Psoas muscle (tissue), 8 donors: Measurements from ENCODE around the gene CETP. TPM values are rescaled to one million over a fixed set of nuclear protein-coding genes. Genes with fewer than 3 reads are reported as not detected.
A peak's percentile ranks its signal among the peaks of the same experiment; 100 is the strongest.

Experiments
- ATAC-seq, 4 donors: fragments of 200-7000 bp; cut with Tn5 transposase; one replicate each; pipeline ENCODE4 v1.9.1; 2020; ENCODE audit warnings: moderate library complexity in 3 of 4, mild to moderate bottlenecking in 2 of 4
- DNase-seq, 2 donors: peaks; one replicate each; pipeline ENCODE4 v3.0.0-alpha.2; 2020
- H3K27ac ChIP-seq: fragments of 200-600 bp; one replicate; pipeline ENCODE4 v1.8.0; 2022
- H3K27me3 ChIP-seq, 3 donors: fragments of 200-600 bp in 1 of 3; one replicate each; pipeline versions ENCODE4 v1.6.1 to v1.8.0; 2013 to 2022; ENCODE audit warnings: low read length in 2 of 3, mild to moderate bottlenecking in 2 of 3, moderate library complexity in 1 of 3; ENCODE audit not compliant: insufficient read depth in 3 of 3
- H3K36me3 ChIP-seq, 2 donors: fragments of 200-600 bp in 1 of 2; one replicate each; pipeline versions ENCODE4 v1.6.1 to v1.8.0; 2013 to 2022; ENCODE audit warnings: low read depth in 1 of 2, mild to moderate bottlenecking in 1 of 2, moderate library complexity in 1 of 2; ENCODE audit not compliant: insufficient read depth in 1 of 2
- H3K4me1 ChIP-seq: fragments of 200-600 bp; one replicate; pipeline ENCODE4 v1.8.0; 2022
- H3K4me3 ChIP-seq: fragments of 200-600 bp; one replicate; pipeline ENCODE4 v1.8.0; 2022; ENCODE audit warnings: mild to moderate bottlenecking
- H3K9me3 ChIP-seq: fragments of 200-600 bp; one replicate; pipeline ENCODE4 v1.8.0; 2022
- WGBS, 3 donors: extraction: QIAGEN DNeasy Blood & Tissue Kit; methylation state at CpG; one replicate each; pipeline versions ENCODE4 v1.1.6 to v1.1.7; 2013; 5-methylcytosine and 5-hydroxymethylcytosine counted together
- intact Hi-C, 2 donors: fragments of 100-400 bp; cut with DNase I; formaldehyde crosslinking; loops; one replicate each; pipeline versions ENCODE4 v1.11.0 to v1.14.2; 2022
- polyA plus RNA-seq, 3 donors: library from polyadenylated mRNA; stranded (reverse); fragments of 200-250 nt; gene quantifications; one replicate each; pipeline ENCODE4 v1.2.3, GENCODE V29; 2013
- total RNA-seq, 4 donors: library from RNA; stranded (reverse); fragmentation: NEBNext Ultra II Directional in 2 of 4; extraction: Animal tissue kit (Norgen Biotek cat#: 25700) in 2 of 4; gene quantifications; one replicate each; pipeline versions ENCODE4 v1.2.1 to v1.2.4, GENCODE V29; 2021 to 2023
- TF ChIP-seq, protein P1 (sequence below): fragments of 200-600 bp; IDR thresholded peaks from one replicate; pipeline ENCODE4 v1.8.0; 2022; ENCODE audit warnings: antibody characterized with exemption
- donor health status: healthy with polysubstance abuse.
- donor health status: DM: no; HTN: no; CAD: no; lungs with moderate emphysema.
- donor health status: Bipolar disorder and iron deficiency.
- donor health status: healthy.
- donor health status: DM: yes; HTN: yes; CAD: no.
- donor health status: DM: no; HTN: no; CAD: no.
- donor health status: DM: no; HTN: no; CAD: no.
- donor health status: DM: yes; HTN: yes; CAD: no.

CETP gene
- total and polyA plus RNA-seq, 7 donors: 0.05 to 0.67 (median 0.17) TPM; not detected in 2

DNA sequence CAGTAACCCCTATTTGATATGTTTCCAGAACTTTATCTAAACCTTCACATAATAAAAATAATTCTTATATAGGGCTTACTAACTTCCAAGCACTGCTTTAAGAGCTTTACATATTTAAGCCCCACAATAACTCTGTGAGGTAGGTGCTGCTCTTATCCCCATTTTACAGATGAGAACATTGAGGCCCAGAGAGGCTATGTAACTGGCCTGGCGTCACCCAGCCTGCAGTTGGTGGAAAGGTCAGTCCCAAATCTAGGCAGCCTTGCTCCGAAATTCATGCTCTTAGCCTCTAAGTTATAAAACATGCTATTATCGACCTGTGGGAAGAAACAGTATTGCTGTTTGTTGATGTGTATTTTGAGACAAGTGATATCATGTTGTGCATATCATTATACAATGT lies 36.6 kb downstream of the CETP start:
- intact Hi-C loops: no loop called here
- H3K36me3 ChIP-seq: no peaks in the 10 kb centered on the region

GRCh38 chr16:56998861-56999260 lies 37.1 kb downstream of the CETP start:
- DNase-seq: no peak
- no peaks in the 10 kb centered on the region for H3K36me3 ChIP-seq
- no peak overlapping the region for H3K4me3 ChIP-seq
- intact Hi-C loops: no loop called here
- 74 to 75% (median 75%) methylated on average over 6 of the region's 6 CpGs for WGBS, 3 donors
- no peaks in the 10 kb centered on the region for H3K4me1 ChIP-seq
- peak overlapping the region; percentile 62 for H3K27ac ChIP-seq
- ATAC-seq: no peak
- TF ChIP-seq, protein P1, sequence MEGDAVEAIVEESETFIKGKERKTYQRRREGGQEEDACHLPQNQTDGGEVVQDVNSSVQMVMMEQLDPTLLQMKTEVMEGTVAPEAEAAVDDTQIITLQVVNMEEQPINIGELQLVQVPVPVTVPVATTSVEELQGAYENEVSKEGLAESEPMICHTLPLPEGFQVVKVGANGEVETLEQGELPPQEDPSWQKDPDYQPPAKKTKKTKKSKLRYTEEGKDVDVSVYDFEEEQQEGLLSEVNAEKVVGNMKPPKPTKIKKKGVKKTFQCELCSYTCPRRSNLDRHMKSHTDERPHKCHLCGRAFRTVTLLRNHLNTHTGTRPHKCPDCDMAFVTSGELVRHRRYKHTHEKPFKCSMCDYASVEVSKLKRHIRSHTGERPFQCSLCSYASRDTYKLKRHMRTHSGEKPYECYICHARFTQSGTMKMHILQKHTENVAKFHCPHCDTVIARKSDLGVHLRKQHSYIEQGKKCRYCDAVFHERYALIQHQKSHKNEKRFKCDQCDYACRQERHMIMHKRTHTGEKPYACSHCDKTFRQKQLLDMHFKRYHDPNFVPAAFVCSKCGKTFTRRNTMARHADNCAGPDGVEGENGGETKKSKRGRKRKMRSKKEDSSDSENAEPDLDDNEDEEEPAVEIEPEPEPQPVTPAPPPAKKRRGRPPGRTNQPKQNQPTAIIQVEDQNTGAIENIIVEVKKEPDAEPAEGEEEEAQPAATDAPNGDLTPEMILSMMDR: no peak
- H3K27me3 ChIP-seq: no peaks in the 10 kb centered on the region
- H3K9me3 ChIP-seq: no peaks in the 10 kb centered on the region

More for the DNA sequence above, 36.6 kb downstream of the CETP start:
- H3K27me3 ChIP-seq: no peaks in the 10 kb centered on the region
- no peak overlapping the region for H3K4me3 ChIP-seq
- H3K4me1 ChIP-seq: no peaks in the 10 kb centered on the region
- H3K9me3 ChIP-seq: no peaks in the 10 kb centered on the region
- H3K27ac ChIP-seq: no peak overlapping the region
- 92 to 99% (median 93%) methylated on average over 3 of the region's 3 CpGs for WGBS, 3 donors
- no peak for DNase-seq
- TF ChIP-seq, protein P1: no peak
- no peak for ATAC-seq

DNA sequence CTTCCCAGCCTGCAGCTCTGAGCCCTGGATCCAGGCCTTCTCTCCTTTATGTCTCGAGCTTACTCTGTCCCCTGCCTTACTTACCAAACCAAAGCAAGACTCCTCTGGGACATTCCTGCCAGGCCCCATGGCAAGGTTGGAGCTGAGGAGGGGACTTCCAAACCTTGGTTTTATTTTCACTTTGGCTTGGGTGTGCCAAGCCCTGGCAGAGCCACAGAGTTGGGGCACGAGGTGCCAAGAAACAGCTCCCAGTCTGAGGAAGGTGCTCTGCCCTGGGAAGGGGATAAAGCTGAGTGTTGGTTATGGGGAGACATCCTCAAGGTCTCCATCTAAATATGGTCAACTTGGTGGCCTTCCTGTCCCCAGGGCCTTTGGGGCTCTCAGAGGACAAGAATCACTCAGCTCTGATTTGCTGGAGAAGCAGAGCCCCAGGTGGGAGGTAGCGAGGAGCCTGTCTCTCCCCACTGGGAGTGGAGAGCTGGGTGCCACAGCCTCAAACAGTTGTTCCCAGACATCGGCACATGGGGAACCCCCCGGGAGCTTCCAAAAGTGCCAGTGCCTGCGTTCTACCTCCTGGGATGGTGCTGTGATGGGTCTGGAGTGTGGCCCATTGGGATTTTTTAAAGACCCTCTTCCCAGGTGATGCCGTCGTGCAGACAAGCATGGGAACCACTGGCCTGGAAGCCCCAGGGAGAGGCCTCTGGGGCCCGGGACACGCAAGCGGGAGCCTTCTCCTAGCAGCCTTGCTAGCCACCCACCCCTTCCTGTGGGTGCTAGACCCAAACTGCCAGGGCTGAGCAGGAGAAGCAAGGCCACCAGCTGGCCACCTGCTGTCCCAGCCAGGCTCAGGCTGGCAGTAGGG lies 37.9 kb downstream of the CETP start:
- no peak for ATAC-seq
- 68 to 76% (median 72%) methylated on average over 11 of the region's 11 CpGs for WGBS, 3 donors
- intact Hi-C loops: no loop called here
- Histone ChIP-seq H3K4me3 (no peak overlapping the region), H3K9me3 (no peaks in the 10 kb centered on the region), H3K36me3 (no peaks in the 10 kb centered on the region), H3K27ac (peak overlapping the region; percentile 62), H3K27me3 (no peaks in the 10 kb centered on the region), H3K4me1 (no peaks in the 10 kb centered on the region)
- TF ChIP-seq, protein P1: no peak
- no peak for DNase-seq

DNA sequence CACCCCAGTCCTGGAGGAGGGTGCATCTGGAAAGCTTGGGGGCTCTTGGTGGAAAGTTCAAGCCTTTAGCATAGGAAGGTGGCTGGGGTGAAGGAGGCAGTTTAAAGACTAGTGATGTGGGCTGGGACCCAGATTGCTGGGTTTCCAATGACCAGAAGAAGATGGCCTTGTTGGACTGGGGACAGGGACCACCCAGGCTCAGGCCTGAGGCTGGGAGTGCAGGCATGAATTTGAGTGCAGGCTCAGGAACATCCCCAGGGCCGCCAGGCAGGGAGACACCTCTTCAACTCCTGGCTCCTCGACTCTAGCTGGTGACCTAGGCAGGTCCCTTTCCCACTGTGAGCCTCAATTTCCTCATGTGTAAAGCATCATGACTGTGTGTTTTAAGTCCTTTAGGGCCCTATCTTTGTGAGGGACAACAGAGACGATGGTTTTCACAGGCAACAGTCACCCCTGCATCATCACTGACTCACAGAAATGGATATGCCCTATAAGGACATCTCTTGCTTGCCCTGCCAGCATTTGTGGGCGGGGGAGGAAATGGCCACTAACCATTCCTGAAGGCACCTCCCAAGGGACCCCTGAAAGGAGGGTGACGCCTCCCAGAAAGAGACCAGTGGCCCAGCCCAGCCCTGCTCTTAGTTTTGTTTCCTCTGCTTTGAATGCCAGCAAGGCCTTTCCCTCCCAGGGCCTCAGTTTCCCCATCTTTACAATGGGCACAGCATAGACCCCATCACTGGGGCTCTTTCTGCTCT lies 38.7 kb downstream of the CETP start:
- H3K36me3 ChIP-seq: no peaks in the 10 kb centered on the region
- H3K27me3 ChIP-seq: no peaks in the 10 kb centered on the region
- H3K9me3 ChIP-seq: no peaks in the 10 kb centered on the region
- intact Hi-C loops: no loop called here
- no peak overlapping the region for H3K4me3 ChIP-seq
- peak overlapping the region; percentile 68 for H3K27ac ChIP-seq
- H3K4me1 ChIP-seq: no peaks in the 10 kb centered on the region
- WGBS, 3 donors: 60 to 67% (median 61%) methylated on average over 5 of the region's 5 CpGs
- DNase-seq (peak; percentile 77 to 78), ATAC-seq (peak in 3 of 4 donors; percentile 55 to 68 (median 66))
- TF ChIP-seq, protein P1: no peak
